Liver (tissue), 2 donors: ENCODE measurements around the gene FRMD4A.

ENCODE experiments used
- FOXA2 ChIP-seq: IDR thresholded peaks from 2 replicates; pipeline ENCODE4 v1.6.1; 2016; ENCODE audit warnings: antibody characterized with exemption
- YY1 ChIP-seq: IDR thresholded peaks from 2 replicates; pipeline ENCODE4 v1.6.1; 2016; ENCODE audit warnings: antibody characterized with exemption, mild to moderate bottlenecking
- TF ChIP-seq, protein P1 (sequence below): fragments of 150-350 bp; IDR thresholded peaks from 2 replicates; pipeline ENCODE4 v1.5.1; 2017; ENCODE audit warnings: improper control_type of control experiment, low read depth, low read length; ENCODE audit not compliant: missing input control
- TF ChIP-seq, protein P2 (sequence below): IDR thresholded peaks from 2 replicates; pipeline ENCODE4 v1.6.1; 2016; ENCODE audit warnings: antibody characterized with exemption
- donor health status: healthy.

DNA sequence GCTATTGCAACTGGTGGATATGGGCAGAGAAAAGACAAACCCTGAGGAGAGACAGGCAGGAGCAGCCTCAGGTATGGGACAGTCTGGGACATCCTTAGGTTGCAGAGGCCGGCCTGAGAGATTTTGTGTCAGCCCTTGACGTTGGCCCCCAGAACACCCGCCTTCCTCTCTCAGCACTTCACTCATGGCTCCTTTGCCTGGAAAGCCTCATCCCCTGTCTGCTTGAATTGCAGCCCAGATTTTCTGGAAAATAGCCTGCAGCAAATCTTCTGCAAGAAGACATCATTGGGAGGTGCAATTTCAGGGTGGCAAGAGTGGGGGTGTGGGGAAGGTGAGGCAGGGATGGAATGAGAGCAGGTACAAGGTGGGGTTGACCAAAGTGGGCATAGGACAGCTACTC, 2.2 kb upstream of the FRMD4A start:
- TF ChIP-seq, protein P1, sequence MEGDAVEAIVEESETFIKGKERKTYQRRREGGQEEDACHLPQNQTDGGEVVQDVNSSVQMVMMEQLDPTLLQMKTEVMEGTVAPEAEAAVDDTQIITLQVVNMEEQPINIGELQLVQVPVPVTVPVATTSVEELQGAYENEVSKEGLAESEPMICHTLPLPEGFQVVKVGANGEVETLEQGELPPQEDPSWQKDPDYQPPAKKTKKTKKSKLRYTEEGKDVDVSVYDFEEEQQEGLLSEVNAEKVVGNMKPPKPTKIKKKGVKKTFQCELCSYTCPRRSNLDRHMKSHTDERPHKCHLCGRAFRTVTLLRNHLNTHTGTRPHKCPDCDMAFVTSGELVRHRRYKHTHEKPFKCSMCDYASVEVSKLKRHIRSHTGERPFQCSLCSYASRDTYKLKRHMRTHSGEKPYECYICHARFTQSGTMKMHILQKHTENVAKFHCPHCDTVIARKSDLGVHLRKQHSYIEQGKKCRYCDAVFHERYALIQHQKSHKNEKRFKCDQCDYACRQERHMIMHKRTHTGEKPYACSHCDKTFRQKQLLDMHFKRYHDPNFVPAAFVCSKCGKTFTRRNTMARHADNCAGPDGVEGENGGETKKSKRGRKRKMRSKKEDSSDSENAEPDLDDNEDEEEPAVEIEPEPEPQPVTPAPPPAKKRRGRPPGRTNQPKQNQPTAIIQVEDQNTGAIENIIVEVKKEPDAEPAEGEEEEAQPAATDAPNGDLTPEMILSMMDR: no peak
- no peak for TF ChIP-seq YY1
- TF ChIP-seq, protein P2, sequence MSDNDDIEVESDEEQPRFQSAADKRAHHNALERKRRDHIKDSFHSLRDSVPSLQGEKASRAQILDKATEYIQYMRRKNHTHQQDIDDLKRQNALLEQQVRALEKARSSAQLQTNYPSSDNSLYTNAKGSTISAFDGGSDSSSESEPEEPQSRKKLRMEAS: no peak
- no peak for TF ChIP-seq FOXA2
